ENCODE data around the gene XCR1. TPM values are rescaled to one million over a fixed set of nuclear protein-coding genes. Genes with fewer than 3 reads are reported as not detected.

XCR1 gene
- total RNA-seq, 1 experiment from 2014 or later = not detected

DNA sequence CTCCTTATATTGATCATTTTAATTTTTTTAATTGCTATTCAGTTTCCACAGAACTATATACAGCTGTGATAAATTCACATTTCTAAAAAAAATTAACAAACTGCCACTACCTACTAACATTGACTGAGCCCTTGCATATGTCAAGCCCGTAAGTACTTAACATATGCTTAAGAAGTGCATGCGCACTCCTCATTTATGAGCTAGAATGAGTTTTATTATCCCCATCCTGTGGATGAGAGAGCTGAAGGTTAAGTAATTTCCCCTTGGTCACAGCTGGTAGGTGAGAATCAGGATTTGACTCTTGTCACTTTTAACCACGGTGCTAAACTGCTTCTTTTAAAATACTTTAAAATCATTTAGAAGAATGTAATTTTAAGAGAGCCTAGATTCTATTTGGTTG, 58.2 kb downstream of the XCR1 start:
- intact Hi-C loops (cut with micrococcal nuclease; ENCODE audit: unreplicated experiment) = no loop called here
- no peak overlapping the region for H3K27ac ChIP-seq (ENCODE audit: low read depth, low read length, poor library complexity, severe bottlenecking)
- H3K4me3 ChIP-seq (ENCODE audit: low read depth, low read length, poor library complexity, severe bottlenecking) = no peak overlapping the region
- DNase-seq (ENCODE audit: low spot score) = no peak
- ChIA-PET POLR2A (ENCODE audit: low non-redundant PET) (no interaction called here), CTCF (no interaction called here)
- BruUV-seq (replicated peaks) = no TSS peak
- no peaks in the 10 kb centered on the region for H3K27me3 ChIP-seq (replicated peaks; ENCODE audit: insufficient read depth, low read depth, low read length, poor library complexity)
- H3K4me1 ChIP-seq (ENCODE audit: insufficient read depth, low read length, poor library complexity, severe bottlenecking) = no peaks in the 10 kb centered on the region
- no peaks in the 10 kb centered on the region for H3K9me3 ChIP-seq (ENCODE audit: low read depth, low read length, poor library complexity, severe bottlenecking)
- H3K36me3 ChIP-seq (ENCODE audit: insufficient read depth, low read length, poor library complexity, severe bottlenecking) = no peaks in the 10 kb centered on the region
- TF ChIP-seq, protein P1, sequence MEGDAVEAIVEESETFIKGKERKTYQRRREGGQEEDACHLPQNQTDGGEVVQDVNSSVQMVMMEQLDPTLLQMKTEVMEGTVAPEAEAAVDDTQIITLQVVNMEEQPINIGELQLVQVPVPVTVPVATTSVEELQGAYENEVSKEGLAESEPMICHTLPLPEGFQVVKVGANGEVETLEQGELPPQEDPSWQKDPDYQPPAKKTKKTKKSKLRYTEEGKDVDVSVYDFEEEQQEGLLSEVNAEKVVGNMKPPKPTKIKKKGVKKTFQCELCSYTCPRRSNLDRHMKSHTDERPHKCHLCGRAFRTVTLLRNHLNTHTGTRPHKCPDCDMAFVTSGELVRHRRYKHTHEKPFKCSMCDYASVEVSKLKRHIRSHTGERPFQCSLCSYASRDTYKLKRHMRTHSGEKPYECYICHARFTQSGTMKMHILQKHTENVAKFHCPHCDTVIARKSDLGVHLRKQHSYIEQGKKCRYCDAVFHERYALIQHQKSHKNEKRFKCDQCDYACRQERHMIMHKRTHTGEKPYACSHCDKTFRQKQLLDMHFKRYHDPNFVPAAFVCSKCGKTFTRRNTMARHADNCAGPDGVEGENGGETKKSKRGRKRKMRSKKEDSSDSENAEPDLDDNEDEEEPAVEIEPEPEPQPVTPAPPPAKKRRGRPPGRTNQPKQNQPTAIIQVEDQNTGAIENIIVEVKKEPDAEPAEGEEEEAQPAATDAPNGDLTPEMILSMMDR (conservative IDR thresholded peaks at IDR 0.05; ENCODE audit: low read depth, low read length) = no peak
- no peak for TF ChIP-seq EZH2 (IDR thresholded peaks at IDR 0.05; ENCODE audit: borderline replicate concordance, low read depth, low read length, poor library complexity, severe bottlenecking)

DNA sequence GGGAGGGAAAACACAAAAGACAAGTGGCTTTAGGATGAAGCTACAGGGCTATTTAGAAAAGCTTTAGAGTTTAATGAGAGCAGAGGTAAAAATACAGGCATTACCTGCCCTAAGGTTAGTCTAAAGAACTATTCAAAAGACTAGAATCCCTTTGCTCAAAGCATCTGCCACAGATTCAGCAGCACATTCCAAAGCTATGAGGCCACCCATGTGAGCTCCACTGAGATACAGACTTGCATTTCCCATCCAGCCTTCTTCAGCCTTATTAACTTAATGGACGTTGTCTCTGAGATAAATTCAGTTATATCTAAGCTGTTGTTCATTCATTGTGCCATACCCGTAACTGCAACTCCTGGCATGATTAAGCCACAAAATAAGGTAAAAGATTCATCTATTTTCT, 58.6 kb downstream of the XCR1 start:
- no peaks in the 10 kb centered on the region for H3K27me3 ChIP-seq (replicated peaks; ENCODE audit: insufficient read depth, low read depth, low read length, poor library complexity)
- DNase-seq (ENCODE audit: low spot score) = no peak
- H3K9me3 ChIP-seq (ENCODE audit: low read depth, low read length, poor library complexity, severe bottlenecking) = no peaks in the 10 kb centered on the region
- intact Hi-C loops (cut with micrococcal nuclease; ENCODE audit: unreplicated experiment) = no loop called here
- CTCF ChIA-PET = no interaction called here
- no peak overlapping the region for H3K27ac ChIP-seq (ENCODE audit: low read depth, low read length, poor library complexity, severe bottlenecking)
- BruUV-seq (replicated peaks) = no TSS peak
- TF ChIP-seq, protein P1 (conservative IDR thresholded peaks at IDR 0.05; ENCODE audit: low read depth, low read length) = no peak
- no peak for TF ChIP-seq EZH2 (IDR thresholded peaks at IDR 0.05; ENCODE audit: borderline replicate concordance, low read depth, low read length, poor library complexity, severe bottlenecking)
- H3K4me1 ChIP-seq (ENCODE audit: insufficient read depth, low read length, poor library complexity, severe bottlenecking) = no peaks in the 10 kb centered on the region
- H3K4me3 ChIP-seq (ENCODE audit: low read depth, low read length, poor library complexity, severe bottlenecking) = no peak overlapping the region
- POLR2A ChIA-PET (ENCODE audit: low non-redundant PET) = no interaction called here
- no peaks in the 10 kb centered on the region for H3K36me3 ChIP-seq (ENCODE audit: insufficient read depth, low read length, poor library complexity, severe bottlenecking)

DNA sequence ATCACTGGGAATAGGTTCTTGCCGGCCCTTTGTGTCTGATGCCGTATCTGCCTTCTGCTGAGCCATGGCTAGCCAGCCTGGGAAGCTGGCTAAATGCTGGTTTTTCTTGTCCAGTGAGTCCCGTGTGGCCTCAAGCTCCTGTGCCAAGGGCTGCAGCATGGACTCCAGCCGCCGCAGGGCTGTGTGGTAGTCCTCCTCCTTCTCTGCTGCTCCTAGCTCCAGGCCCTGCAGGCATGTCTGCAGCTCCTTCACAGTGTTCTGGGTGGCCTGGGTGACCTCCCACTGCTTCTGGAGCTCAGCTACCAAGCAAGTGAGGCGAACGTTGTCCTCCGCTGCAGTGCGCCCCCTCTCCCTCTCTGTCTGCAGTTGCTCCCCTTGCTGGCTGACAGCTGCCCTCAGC, 59.1 kb downstream of the XCR1 start:
- no peaks in the 10 kb centered on the region for H3K27me3 ChIP-seq (replicated peaks; ENCODE audit: insufficient read depth, low read depth, low read length, poor library complexity)
- CTCF ChIA-PET = no interaction called here
- no peaks in the 10 kb centered on the region for H3K4me1 ChIP-seq (ENCODE audit: insufficient read depth, low read length, poor library complexity, severe bottlenecking)
- no peaks in the 10 kb centered on the region for H3K36me3 ChIP-seq (ENCODE audit: insufficient read depth, low read length, poor library complexity, severe bottlenecking)
- intact Hi-C loops (cut with micrococcal nuclease; ENCODE audit: unreplicated experiment) = no loop called here
- no peak overlapping the region for H3K27ac ChIP-seq (ENCODE audit: low read depth, low read length, poor library complexity, severe bottlenecking)
- no peaks in the 10 kb centered on the region for H3K9me3 ChIP-seq (ENCODE audit: low read depth, low read length, poor library complexity, severe bottlenecking)
- no peak for DNase-seq (ENCODE audit: low spot score)
- TSS peak; percentile 54 for BruUV-seq (replicated peaks)
- H3K4me3 ChIP-seq (ENCODE audit: low read depth, low read length, poor library complexity, severe bottlenecking) = no peak overlapping the region
- TF ChIP-seq EZH2 (IDR thresholded peaks at IDR 0.05; ENCODE audit: borderline replicate concordance, low read depth, low read length, poor library complexity, severe bottlenecking) = no peak
- TF ChIP-seq, protein P1 (conservative IDR thresholded peaks at IDR 0.05; ENCODE audit: low read depth, low read length) = no peak
- POLR2A ChIA-PET (ENCODE audit: low non-redundant PET) = no interaction called here

All from A673 (cell line).